ENCODE data around the gene ZDHHC7.

ZDHHC7 gene

GRCh38 chr16:85017151-85017550, 5.8 kb upstream of the ZDHHC7 start:
- H3K27ac ChIP-seq (ENCODE audit: poor library complexity, severe bottlenecking): no peak overlapping the region
- H3K36me3 ChIP-seq (ENCODE audit: low read depth): no peaks in the 10 kb centered on the region
- no peak for ATAC-seq (ENCODE audit: low read depth)
- no peaks in the 10 kb centered on the region for H3K4me1 ChIP-seq (ENCODE audit: insufficient read depth, poor library complexity, severe bottlenecking)
- no peaks in the 10 kb centered on the region for H3K27me3 ChIP-seq (ENCODE audit: insufficient read depth, poor library complexity, severe bottlenecking)
- TF ChIP-seq CTCF (IDR thresholded peaks at IDR 0.05; ENCODE audit: poor library complexity, severe bottlenecking): no peak
- H3K4me3 ChIP-seq (ENCODE audit: severe bottlenecking): no peak overlapping the region
- no peaks in the 10 kb centered on the region for H3K9me3 ChIP-seq (ENCODE audit: severe bottlenecking)
- DNase-seq (ENCODE audit: low spot score): no peak

GRCh38 chr16:85015481-85016187, 4.3 kb upstream of the ZDHHC7 start:
- Histone ChIP-seq H3K9me3 (ENCODE audit: severe bottlenecking) (no peaks in the 10 kb centered on the region), H3K4me3 (ENCODE audit: severe bottlenecking) (no peak overlapping the region), H3K36me3 (ENCODE audit: low read depth) (no peaks in the 10 kb centered on the region), H3K27ac (ENCODE audit: poor library complexity, severe bottlenecking) (no peak overlapping the region), H3K4me1 (ENCODE audit: insufficient read depth, poor library complexity, severe bottlenecking) (no peaks in the 10 kb centered on the region), H3K27me3 (ENCODE audit: insufficient read depth, poor library complexity, severe bottlenecking) (no peaks in the 10 kb centered on the region)
- DNase-seq (ENCODE audit: low spot score): no peak
- no peak for TF ChIP-seq CTCF (IDR thresholded peaks at IDR 0.05; ENCODE audit: poor library complexity, severe bottlenecking)
- no peak for ATAC-seq (ENCODE audit: low read depth)

GRCh38 chr16:85014311-85014710, 3.0 kb upstream of the ZDHHC7 start:
- DNase-seq (ENCODE audit: low spot score): no peak
- no peak for ATAC-seq (ENCODE audit: low read depth)
- Histone ChIP-seq H3K36me3 (ENCODE audit: low read depth) (peaks cover 2% of the 10 kb centered on the region), H3K27ac (ENCODE audit: poor library complexity, severe bottlenecking) (no peak overlapping the region), H3K9me3 (ENCODE audit: severe bottlenecking) (no peaks in the 10 kb centered on the region), H3K4me3 (ENCODE audit: severe bottlenecking) (no peak overlapping the region), H3K27me3 (ENCODE audit: insufficient read depth, poor library complexity, severe bottlenecking) (no peaks in the 10 kb centered on the region), H3K4me1 (ENCODE audit: insufficient read depth, poor library complexity, severe bottlenecking) (no peaks in the 10 kb centered on the region)
- no peak for TF ChIP-seq CTCF (IDR thresholded peaks at IDR 0.05; ENCODE audit: poor library complexity, severe bottlenecking)

- H3K36me3 ChIP-seq (ENCODE audit: low read depth): peaks cover 19% of the 10 kb centered on the region
- H3K9me3 ChIP-seq (ENCODE audit: severe bottlenecking): no peaks in the 10 kb centered on the region
- peak overlapping the region; percentile 99 for H3K27ac ChIP-seq (ENCODE audit: poor library complexity, severe bottlenecking)
- H3K4me3 ChIP-seq (ENCODE audit: severe bottlenecking): peak overlapping the region; percentile 95
- TF ChIP-seq CTCF (IDR thresholded peaks at IDR 0.05; ENCODE audit: poor library complexity, severe bottlenecking): no peak
- DNase-seq (ENCODE audit: low spot score) (no peak), ATAC-seq (ENCODE audit: low read depth) (no peak; the same call in 2 of the 3 replicates)
- H3K27me3 ChIP-seq (ENCODE audit: insufficient read depth, poor library complexity, severe bottlenecking): no peaks in the 10 kb centered on the region
- H3K4me1 ChIP-seq (ENCODE audit: insufficient read depth, poor library complexity, severe bottlenecking): peaks cover 6% of the 10 kb centered on the region
Observed at GRCh38 chr16:85011846-85012284, 530 bp upstream of the ZDHHC7 start.

- Histone ChIP-seq H3K9me3 (ENCODE audit: severe bottlenecking) (no peaks in the 10 kb centered on the region), H3K36me3 (ENCODE audit: low read depth) (peaks cover 30% of the 10 kb centered on the region), H3K4me1 (ENCODE audit: insufficient read depth, poor library complexity, severe bottlenecking) (peaks cover 20% of the 10 kb centered on the region), H3K27me3 (ENCODE audit: insufficient read depth, poor library complexity, severe bottlenecking) (no peaks in the 10 kb centered on the region), H3K27ac (ENCODE audit: poor library complexity, severe bottlenecking) (peak overlapping the region; percentile 99), H3K4me3 (ENCODE audit: severe bottlenecking) (peak overlapping the region; percentile 95)
- DNase-seq (ENCODE audit: low spot score) (no peak), ATAC-seq (ENCODE audit: low read depth) (peak; percentile 22; the same call in 1 of the 3 replicates)
- no peak for TF ChIP-seq CTCF (IDR thresholded peaks at IDR 0.05; ENCODE audit: poor library complexity, severe bottlenecking)
Observed at GRCh38 chr16:85010446-85010930, 847 bp downstream of the ZDHHC7 start.

Data from RWPE2 (cell line).